Heart left ventricle (tissue), 13 donors: ENCODE data around the gene PRM3.
A peak's percentile ranks its signal among the peaks of the same experiment; 100 is the strongest.

Experiments
- CTCF ChIP-seq, 12 donors: fragments of 200-600 bp; sonication (generic) in 4 of 12; IDR thresholded peaks; one replicate each; pipeline versions ENCODE4 v1.5.0 to v1.8.0; 2018 to 2022; ENCODE audit warnings: antibody characterized with exemption in 12 of 12, mild to moderate bottlenecking in 5 of 12
- POLR2A ChIP-seq, 2 donors: fragments of 450-650 bp; IDR thresholded peaks; one replicate each; pipeline ENCODE4 v1.6.1; 2017; ENCODE audit warnings: antibody characterized with exemption in 2 of 2, mild to moderate bottlenecking in 2 of 2, moderate library complexity in 2 of 2
- donor health status: ischemic (EF 13 %, LVEDD 7.1; RV severe dilation, severe dysfunction).
- donor health status: DM: no; HTN: yes; CAD: no.
- donor health status: DM: no; HTN: no; CAD: no.
- donor health status: ischemic (EF 25% LVEDD 6.9; RV normal size, moderate dysfunction).
- donor health status: ischemic (EF 25% LVEDD 5.7; RV mildly dilated, moderate dysfunction).
- donor health status: ischemic (EF 35%, LVEDD 5.7; RV mildly dilated, moderate dysfunction).
- donor health status: nonischemic (EF 11% LVEDD 7.7; RV severe dilation, severe dysfunction).
- donor health status: DM: yes; HTN: yes; CAD: no.
- donor health status: PGD.
- donor health status: ischemic (EF 29% LVEDD 5.4; RV normal size, mild dysfunction).
- donor health status: nonischemic (EF 23%, LVEDD 6.1; RV moderate dilation, normal function).

GRCh38 chr16:11255737-11256660 is 17.4 kb downstream of the PRM3 start, which contains the start of gene SOCS1:
- TF ChIP-seq POLR2A (IDR thresholded peaks at IDR 0.05), result peak; percentile 92 to 97
- TF ChIP-seq CTCF (IDR thresholded peaks at IDR 0.05), result peak; percentile 68 to 97 (median 91)
